Gastrocnemius medialis (tissue), 4 donors: ENCODE data around the gene RPS6KA2. TPM values are rescaled to one million over a fixed set of nuclear protein-coding genes. Genes with fewer than 3 reads are reported as not detected.
"Not testable (repeated sequence)": the region's sequence is repeated elsewhere in the genome, so short reads cannot be mapped to it uniquely, and the experiment has no call there.

ENCODE experiments used
- ATAC-seq, 2 donors: fragments of 150-250 bp; one replicate each; pipeline ENCODE4 v1.9.1; 2016
- DNase-seq, 2 donors: peaks; one replicate each; pipeline ENCODE4 v3.0.0-alpha.2; 2019
- H3K27ac ChIP-seq, 4 donors: fragments of 200-600 bp; sonication (generic); 1 replicate in 1 of 4; 2 replicates in 3 of 4; pipeline ENCODE4 v1.5.1; 2016 to 2018; ENCODE audit warnings: mild to moderate bottlenecking in 2 of 4, moderate library complexity in 1 of 4
- H3K27me3 ChIP-seq, 3 donors: fragments of 200-600 bp; sonication (generic) in 2 of 3; 1 replicate in 1 of 3; 2 replicates in 2 of 3; pipeline versions ENCODE4 v1.5.1 to v1.6.0; 2016 to 2019; ENCODE audit warnings: mild to moderate bottlenecking in 1 of 3, moderate library complexity in 1 of 3
- H3K36me3 ChIP-seq, 2 donors: fragments of 200-600 bp; sonication (generic) in 1 of 2; one replicate each; pipeline ENCODE4 v1.5.1; 2017 to 2018
- H3K4me1 ChIP-seq, 2 donors: fragments of 200-600 bp; sonication (generic) in 1 of 2; one replicate each; pipeline ENCODE4 v1.5.1; 2016 to 2017; ENCODE audit warnings: mild to moderate bottlenecking in 2 of 2
- H3K4me3 ChIP-seq, 4 donors: fragments of 200-600 bp; sonication (generic) in 3 of 4; 1 replicate in 1 of 4; 2 replicates in 3 of 4; pipeline ENCODE4 v1.5.1; 2016 to 2019; ENCODE audit warnings: mild to moderate bottlenecking in 2 of 4
- H3K9me3 ChIP-seq, 3 donors: fragments of 200-600 bp; sonication (generic) in 2 of 3; 1 replicate in 1 of 3; 2 replicates in 2 of 3; pipeline ENCODE4 v1.5.1; 2016 to 2019
- POLR2A ChIP-seq, 2 donors: fragments of 450-650 bp; IDR thresholded peaks; one replicate each; pipeline ENCODE4 v1.6.1; 2017; ENCODE audit warnings: antibody characterized with exemption in 2 of 2, mild to moderate bottlenecking in 2 of 2, moderate library complexity in 2 of 2
- in situ Hi-C, 4 donors: fragments of 200-750 bp; cut with MboI; loops; one replicate each; pipeline versions ENCODE4 v1.15.0 to v1.8.0; 2017; ENCODE audit warnings: low sequenced_read_pairs in 4 of 4
- intact Hi-C: fragments of 100-400 bp; cut with DNase I; formaldehyde crosslinking; loops from one replicate; pipeline ENCODE4 v1.15.1; 2023; ENCODE audit warnings: low total_unique reads
- total RNA-seq, 4 donors: library from RNA; depleted of rRNA; stranded (reverse); fragments of >200 nt; gene quantifications; one replicate each; pipeline versions ENCODE4 v1.1.0 to v1.2.3, GENCODE V29; 2016
- TF ChIP-seq, protein P1 (sequence below), 5 experiments: fragments of 450-650 bp in 3 of 5; fragments of 200-600 bp in 2 of 5; sonication (generic) in 2 of 5; IDR thresholded peaks in 4 of 5; conservative IDR thresholded peaks in 1 of 5; 1 replicate in 4 of 5; 2 replicates in 1 of 5; pipeline ENCODE4 v1.5.1; 2016 to 2019; ENCODE audit warnings: antibody characterized with exemption in 5 of 5, mild to moderate bottlenecking in 3 of 5, moderate library complexity in 3 of 5

Gene RPS6KA2
- total RNA-seq, 4 donors from 2014 or later = 18.7 to 35.7 (median 27.4) TPM

DNA sequence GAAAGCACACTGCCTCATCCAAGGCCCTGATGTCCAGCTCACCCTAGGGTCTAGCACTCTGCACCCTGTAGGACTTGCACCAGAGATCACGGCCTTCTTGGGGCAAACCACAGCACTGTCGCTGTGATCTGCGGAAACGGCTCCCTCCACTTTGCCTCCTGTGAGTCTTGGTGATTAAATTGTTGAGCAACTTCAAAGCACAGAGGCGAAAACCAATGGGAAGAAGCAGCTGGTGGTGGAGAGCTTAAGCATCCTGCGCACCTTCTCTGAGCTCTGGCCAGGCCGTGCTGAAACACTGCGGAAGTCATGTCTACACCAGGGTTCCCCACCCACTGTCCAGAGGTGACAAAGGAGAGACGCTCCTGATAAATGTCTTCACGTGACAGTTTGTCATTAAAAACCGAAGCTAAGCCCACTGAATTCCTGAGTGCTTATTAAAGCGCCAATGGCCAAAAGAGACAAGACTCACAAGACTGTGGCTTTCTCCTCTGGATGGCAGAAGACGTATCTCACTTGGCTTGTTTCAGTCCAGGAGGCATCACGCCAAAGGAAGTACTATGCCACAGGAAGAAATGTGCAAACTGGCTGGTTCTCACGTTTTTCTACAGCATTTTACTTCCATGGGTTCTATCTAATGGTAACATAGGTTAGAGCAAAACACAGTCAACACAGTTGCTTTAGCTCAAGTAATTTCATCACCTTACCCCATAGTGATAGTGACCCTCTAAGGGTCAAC is 43.7 kb downstream of the RPS6KA2 start:
- in situ Hi-C loops (no loop called here), intact Hi-C loops (no loop called here)
- no peaks in the 10 kb centered on the region for H3K36me3 ChIP-seq
- no peak for ATAC-seq
- H3K9me3 ChIP-seq = no peaks in the 10 kb centered on the region
- H3K27me3 ChIP-seq = no peaks in the 10 kb centered on the region
- DNase-seq = no peak
- no peak overlapping the region for H3K27ac ChIP-seq
- TF ChIP-seq, protein P1, sequence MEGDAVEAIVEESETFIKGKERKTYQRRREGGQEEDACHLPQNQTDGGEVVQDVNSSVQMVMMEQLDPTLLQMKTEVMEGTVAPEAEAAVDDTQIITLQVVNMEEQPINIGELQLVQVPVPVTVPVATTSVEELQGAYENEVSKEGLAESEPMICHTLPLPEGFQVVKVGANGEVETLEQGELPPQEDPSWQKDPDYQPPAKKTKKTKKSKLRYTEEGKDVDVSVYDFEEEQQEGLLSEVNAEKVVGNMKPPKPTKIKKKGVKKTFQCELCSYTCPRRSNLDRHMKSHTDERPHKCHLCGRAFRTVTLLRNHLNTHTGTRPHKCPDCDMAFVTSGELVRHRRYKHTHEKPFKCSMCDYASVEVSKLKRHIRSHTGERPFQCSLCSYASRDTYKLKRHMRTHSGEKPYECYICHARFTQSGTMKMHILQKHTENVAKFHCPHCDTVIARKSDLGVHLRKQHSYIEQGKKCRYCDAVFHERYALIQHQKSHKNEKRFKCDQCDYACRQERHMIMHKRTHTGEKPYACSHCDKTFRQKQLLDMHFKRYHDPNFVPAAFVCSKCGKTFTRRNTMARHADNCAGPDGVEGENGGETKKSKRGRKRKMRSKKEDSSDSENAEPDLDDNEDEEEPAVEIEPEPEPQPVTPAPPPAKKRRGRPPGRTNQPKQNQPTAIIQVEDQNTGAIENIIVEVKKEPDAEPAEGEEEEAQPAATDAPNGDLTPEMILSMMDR (IDR thresholded peaks at IDR 0.05 in 4 of 5, conservative IDR thresholded peaks at IDR 0.05 in 1 of 5) = no peak
- TF ChIP-seq POLR2A (IDR thresholded peaks at IDR 0.05) = no peak
- peaks cover under 1 to 14% of the 10 kb centered on the region in 2 donors for H3K4me1 ChIP-seq
- no peak overlapping the region for H3K4me3 ChIP-seq

- no peak overlapping the region for H3K4me3 ChIP-seq
- ATAC-seq (no peak), DNase-seq (no peak)
- in situ Hi-C loops = no loop called here
- no peak overlapping the region for H3K27ac ChIP-seq
- H3K4me1 ChIP-seq = peaks cover 0 to 10% of the 10 kb centered on the region in 2 donors
- no peaks in the 10 kb centered on the region for H3K27me3 ChIP-seq
- TF ChIP-seq, protein P1 (IDR thresholded peaks at IDR 0.05 in 4 of 5, conservative IDR thresholded peaks at IDR 0.05 in 1 of 5) = no peak
- no peak for TF ChIP-seq POLR2A (IDR thresholded peaks at IDR 0.05)
- H3K9me3 ChIP-seq = no peaks in the 10 kb centered on the region
- H3K36me3 ChIP-seq = no peaks in the 10 kb centered on the region
- intact Hi-C loops = no loop called here
These were observed 44.8 kb downstream of the RPS6KA2 start for GRCh38 chr6:166582258-166582657.

GRCh38 chr6:166581801-166582200 is 45.2 kb downstream of the RPS6KA2 start:
- H3K36me3 ChIP-seq, intact Hi-C loops, DNase-seq, in situ Hi-C loops, H3K4me3 ChIP-seq, H3K4me1 ChIP-seq, ATAC-seq, H3K27ac ChIP-seq, H3K9me3 ChIP-seq, H3K27me3 ChIP-seq: not testable (repeated sequence)

DNA sequence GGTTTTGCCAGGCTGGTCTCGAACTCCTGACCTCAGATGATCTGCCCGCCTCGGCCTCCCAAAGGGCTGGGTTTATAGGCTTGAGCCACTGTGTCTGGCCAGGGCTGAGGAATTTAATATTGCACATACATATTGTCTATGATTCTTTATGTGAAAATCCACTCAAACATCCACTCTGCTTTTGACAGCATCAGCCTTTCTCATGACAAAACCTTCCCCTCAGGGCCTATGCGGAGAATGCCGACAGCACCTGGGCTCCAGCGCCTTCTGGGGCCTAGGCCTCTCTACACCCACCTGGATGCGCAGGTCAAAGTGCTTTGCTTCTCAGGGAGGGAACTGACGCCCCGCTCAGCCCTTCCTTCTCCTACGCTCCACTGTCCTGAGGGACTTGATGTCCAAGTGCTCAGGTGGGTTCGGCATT is 46.0 kb downstream of the RPS6KA2 start:
- Histone ChIP-seq H3K4me3 (no peak overlapping the region), H3K4me1 (peaks cover 0 to 10% of the 10 kb centered on the region in 2 donors), H3K9me3 (no peaks in the 10 kb centered on the region), H3K27ac (no peak overlapping the region), H3K36me3 (no peaks in the 10 kb centered on the region), H3K27me3 (no peaks in the 10 kb centered on the region)
- DNase-seq (no peak), ATAC-seq (no peak)
- in situ Hi-C loops = no loop called here
- TF ChIP-seq POLR2A (IDR thresholded peaks at IDR 0.05) = no peak
- intact Hi-C loops = no loop called here

GRCh38 chr6:166580076-166581050 is 46.7 kb downstream of the RPS6KA2 start:
- peaks cover 0 to 15% of the 10 kb centered on the region in 2 donors for H3K4me1 ChIP-seq
- ATAC-seq (no peak), DNase-seq (no peak)
- peak overlapping the region in 1 of 4 donors; percentile 29 for H3K27ac ChIP-seq
- no peaks in the 10 kb centered on the region for H3K36me3 ChIP-seq
- intact Hi-C loops (no loop called here), in situ Hi-C loops (no loop called here)
- TF ChIP-seq, protein P1 (IDR thresholded peaks at IDR 0.05 in 4 of 5, conservative IDR thresholded peaks at IDR 0.05 in 1 of 5) = no peak
- TF ChIP-seq POLR2A (IDR thresholded peaks at IDR 0.05) = no peak
- H3K4me3 ChIP-seq = no peak overlapping the region
- H3K27me3 ChIP-seq = no peaks in the 10 kb centered on the region
- H3K9me3 ChIP-seq = no peaks in the 10 kb centered on the region
